ENCODE results near the gene COPS3.
A peak's percentile ranks its signal among the peaks of the same experiment; 100 is the strongest.
"Not testable (repeated sequence)": the region's sequence is repeated elsewhere in the genome, so short reads cannot be mapped to it uniquely, and the experiment has no call there.

The COPS3 gene

DNA sequence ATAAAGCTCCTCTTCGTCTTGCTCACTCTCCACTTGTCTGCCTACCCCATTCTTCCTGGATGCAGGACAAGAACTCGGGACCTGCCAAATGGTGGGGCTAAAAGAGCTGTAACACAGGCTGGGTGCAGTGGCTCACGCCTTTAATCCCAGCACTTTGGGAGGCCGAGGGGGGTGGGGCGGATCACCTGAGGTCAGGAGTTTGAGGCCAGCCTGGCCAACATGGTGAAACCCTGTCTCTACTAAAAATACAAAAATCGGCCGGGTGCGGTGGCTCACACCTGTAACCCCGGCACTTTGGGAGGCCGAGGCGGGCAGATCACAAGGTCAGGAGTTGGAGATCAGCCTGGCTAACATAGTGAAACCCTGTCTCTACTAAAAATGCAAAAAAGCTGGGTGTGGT is 20.6 kb upstream of the COPS3 start:
- not testable (repeated sequence) for DNase-seq (ENCODE audit: low spot score)

DNA sequence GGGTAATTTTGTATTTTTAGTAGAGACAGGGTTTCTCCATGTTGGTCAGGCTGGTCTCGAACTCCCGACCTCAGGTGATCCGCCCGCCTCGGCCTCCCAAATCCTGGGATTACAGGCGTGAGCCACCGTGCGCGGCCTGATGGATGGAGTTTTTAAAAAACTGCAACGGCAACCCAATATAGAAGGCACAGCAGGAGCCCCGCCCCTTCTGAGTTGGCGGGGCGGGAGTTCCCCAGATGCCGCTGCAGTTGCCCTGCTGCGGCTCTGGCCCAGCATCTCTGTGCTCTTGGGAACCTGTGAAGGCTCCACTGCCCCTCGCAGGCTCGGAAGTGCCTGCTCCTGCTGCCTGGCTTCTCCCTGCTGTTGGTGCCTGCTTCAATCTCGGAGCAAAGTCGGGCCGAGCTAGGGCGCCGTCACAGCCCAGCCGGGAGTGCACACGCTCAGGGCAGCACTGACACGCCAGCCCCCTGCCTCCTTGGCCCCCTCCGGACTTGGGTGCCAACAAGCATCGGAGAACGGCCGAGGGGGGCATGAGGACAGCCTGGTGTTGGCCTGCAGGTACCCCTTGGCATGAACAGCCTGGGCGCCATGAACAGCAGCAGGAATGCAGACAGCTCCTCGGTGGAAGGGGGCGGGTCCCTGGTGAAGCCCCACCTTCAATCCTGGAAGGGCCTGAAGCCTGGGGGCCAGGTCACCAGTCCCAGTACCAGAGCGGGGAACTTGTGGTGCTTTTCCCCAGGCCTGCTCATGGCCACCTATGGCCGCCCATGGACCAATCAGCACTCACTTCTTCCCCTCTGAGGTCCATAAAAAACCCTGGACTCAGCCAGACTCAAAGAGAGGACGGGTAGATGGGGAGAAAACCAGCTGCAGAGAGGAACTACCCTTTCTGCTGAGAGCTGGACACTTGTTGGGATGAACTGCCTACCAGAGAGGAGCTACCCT is 19.9 kb upstream of the COPS3 start:
- peak; percentile 82 for DNase-seq (ENCODE audit: low spot score)

DNA sequence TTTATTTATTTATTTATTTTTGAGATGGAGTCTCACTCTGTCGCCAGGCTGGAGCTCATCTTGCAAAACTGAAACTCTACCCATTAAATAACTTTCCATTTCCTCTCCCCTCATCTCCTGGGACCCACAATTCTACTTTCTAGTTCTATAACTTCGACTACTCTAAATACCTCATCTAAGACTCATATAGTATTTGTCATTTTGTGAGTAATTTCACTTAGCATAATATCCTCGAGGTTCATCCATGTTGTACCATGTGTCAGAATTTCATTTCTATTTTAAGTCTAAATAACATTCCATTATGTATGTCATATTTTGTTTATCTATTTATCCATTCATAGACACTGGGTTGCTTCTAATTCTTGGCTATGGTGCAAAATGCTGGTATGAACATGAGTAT is 17.1 kb upstream of the COPS3 start:
- DNase-seq (ENCODE audit: low spot score): no peak

DNA sequence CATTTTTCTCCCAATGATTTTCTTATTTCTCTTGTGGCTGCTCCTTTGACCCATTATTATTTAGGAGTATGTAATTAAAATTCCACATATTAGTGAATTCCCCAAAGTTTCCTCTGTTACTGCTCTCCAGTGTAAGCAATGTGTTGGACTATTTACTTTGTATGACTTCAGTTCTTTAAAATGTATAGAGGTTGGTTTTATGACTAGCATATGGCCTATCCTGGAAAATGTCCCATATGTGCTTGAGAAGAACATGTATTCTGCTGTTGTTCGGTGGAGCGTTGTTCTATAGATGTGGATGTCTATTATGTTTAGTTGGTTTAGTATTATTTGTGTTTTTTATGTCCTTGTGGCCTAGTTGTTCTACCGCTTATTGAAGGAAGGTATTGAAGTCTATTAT is 16.2 kb upstream of the COPS3 start:
- no peak for DNase-seq (ENCODE audit: low spot score)

DNA sequence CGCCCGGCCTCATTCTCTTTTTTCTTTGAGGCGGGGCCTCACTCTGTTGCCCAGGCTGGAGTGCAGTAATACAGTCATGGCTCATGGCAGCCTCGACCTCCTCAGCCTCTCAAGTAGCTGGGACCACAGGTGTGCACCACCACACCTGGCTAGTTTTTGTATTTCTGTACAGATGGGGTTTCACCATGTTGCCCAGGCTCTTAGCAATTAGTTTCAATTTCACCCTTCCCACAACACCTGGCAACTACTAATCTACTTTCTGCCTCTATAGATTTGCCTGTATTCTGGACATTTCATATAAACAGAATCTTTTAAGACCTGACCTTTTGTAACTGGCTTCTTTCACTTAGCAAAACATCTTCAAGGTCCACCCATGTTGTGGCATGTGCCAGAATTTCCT is 14.1 kb upstream of the COPS3 start:
- DNase-seq (ENCODE audit: low spot score): no peak

DNA sequence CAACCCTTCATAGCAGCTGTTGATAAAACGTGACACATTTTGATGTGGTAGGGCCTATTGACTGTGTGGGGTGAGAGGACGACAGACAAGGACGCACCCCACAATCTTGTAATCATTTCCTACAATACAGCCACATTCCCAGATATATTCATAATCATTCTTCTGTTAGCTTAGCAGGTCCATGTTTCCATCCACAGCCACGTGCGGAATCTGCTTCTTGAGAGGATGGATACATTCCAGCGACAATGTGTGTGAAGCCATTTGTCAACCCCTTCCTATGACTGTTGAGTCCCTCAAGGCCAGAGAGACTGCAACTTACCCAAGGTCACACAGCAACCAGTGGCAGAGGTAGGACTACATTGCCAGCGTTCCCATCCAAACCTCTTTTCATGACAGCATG is 8.7 kb upstream of the COPS3 start:
- no peak for DNase-seq (ENCODE audit: low spot score)

DNA sequence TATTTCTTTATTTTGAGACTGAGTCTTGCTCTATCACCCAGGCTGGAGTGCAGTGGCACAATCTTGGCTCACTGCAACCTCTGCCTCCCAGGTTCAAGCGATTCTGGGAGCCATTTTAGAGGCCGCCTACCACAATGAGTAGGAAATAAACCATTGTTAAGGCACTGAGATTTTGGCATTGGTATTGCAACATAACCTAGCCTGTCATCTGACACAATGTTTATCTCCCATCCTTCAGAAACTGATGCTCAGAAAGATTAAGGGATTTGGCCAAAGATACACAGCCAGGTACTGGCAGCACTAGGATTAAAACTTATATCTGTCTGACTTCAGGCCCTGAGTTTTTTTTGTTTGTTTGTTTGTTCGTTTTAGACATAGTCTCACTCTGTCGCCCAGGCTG is 8.0 kb upstream of the COPS3 start:
- no peak for DNase-seq (ENCODE audit: low spot score)

DNA sequence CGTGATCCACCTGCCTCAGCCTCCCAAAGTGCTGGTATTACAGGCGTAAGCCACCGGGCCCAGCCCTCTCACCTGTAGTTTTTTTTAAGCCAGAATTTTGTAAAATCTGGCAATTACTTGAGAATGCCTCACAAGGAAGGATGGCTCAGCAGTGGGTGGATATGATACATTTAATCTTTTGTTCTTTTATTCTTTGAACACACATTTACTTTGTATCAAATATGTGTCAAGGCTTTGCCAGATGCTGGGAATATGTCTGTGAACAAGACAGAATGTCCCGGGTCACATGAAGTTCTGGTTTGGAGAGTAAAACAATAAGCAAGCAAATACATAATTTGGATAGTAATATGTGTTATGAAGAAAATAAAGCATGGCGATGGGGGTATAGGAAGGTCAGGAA is 4.9 kb upstream of the COPS3 start:
- no peak for DNase-seq (ENCODE audit: low spot score)

DNA sequence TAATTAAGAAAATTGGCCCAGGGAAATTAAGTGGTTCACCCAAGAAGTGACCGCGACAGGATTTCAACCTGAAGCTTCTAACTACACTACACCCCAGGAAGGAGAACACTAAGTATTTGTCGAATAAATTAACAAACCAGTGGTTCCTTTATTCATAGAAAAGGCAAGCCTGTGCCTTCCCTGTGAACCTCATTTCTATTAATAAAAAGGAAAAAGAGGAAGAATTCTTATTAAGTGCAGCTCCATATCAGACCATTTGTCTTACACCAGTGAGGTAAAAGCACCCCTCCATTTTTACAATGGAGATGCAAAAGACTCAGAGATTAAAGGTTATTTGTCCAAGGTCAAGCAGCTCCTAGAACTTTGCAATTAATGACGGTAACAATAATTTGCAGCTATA is 1.7 kb downstream of the COPS3 start:
- DNase-seq (ENCODE audit: low spot score): no peak

DNA sequence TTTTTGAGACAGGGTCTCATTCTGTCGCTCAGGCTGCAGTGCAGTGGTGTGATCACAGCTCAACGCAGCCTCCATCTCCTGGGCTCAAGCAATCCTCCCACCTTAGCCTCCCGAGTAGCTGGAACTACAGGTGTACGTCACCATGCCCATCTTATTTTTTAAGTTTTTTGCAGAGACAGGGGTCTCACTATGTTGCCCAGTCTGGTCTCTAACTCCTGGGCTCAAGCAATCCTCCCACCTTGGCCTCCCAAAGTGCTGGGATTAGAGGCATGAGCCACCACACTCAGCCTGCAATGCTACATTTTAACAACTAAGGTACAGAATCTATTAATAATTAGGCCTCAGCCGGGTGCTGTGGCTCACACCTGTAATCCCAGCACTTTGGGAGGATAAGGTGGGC is 3.6 kb downstream of the COPS3 start:
- DNase-seq (ENCODE audit: low spot score): not testable (repeated sequence)

DNA sequence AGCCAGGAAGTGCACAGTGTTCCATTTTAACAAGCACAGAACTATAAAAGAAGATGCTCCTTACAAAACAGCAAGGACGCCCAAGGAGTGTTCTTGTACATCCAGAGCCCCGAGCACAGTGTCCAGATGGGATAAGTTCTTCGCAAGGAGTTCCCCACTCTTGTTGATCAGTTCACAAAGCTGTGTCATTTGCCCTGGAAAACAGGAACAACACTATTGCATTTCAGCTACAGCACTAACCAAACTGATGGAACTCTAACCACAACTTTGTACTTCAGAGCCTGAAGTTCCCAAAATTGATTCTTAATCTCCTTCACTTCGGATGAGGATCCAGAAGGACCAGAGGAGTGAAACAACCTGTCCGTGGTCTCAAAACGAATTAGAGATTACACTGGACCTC is 5.1 kb downstream of the COPS3 start:
- no peak for DNase-seq (ENCODE audit: low spot score)

DNA sequence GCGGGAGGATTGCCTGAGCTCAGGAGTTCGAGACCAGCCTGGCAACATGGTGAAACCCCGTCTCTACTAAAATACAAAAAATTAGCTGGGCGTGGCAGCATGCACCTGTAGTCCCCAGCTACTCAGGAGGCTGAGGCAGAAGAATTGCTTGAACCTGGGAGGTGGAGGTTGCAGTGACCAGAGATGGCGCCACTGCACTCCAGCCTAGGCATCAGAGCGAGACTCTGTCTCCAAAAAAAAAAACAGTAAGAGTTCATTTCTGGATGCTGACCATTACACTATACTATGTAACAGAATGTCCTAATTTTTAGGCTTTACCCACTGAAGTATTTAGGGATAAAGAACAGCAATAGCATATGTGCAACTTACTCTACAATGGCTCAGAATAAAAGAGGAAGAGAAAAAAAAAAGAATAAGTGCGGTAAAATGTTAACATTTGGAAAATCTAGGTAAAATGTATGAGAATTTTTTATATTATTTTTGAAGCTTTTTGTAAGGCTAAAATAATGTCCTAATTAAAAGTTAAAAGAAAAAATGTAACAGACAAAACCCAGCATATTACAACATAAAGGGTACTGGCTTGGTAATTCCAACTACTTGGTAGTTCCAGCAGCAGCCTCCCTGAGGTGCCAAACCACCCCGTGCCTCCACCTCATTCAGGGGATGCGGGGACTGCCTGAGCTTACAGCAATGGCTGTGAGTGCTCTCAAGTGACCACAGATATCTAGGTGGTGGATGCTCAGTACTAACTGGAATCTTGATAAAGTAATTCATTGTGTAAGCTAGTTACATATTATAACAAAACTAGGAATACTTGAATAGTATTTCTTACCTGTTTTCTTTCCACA is 10.9 kb downstream of the COPS3 start:
- no peak for DNase-seq (ENCODE audit: low spot score)

DNA sequence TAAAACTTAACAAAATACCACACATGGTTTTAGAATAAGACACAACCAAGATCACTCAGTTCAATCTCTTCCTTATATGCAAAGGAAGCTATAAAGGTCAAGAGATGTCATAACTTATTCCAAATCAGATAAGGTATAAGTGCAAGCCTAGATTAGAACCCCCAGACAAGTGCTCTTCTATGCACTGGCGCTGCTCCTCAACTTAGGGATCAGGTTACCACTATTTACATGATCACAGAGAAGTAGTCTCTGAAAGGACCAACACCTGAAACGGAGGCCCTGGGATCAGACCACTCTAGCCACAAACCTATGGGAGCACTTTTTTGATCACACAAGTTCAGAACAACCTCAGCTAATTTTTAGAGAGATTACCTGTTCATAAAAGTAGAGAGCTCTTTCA is 16.6 kb downstream of the COPS3 start:
- DNase-seq (ENCODE audit: low spot score): peak; percentile 13

DNA sequence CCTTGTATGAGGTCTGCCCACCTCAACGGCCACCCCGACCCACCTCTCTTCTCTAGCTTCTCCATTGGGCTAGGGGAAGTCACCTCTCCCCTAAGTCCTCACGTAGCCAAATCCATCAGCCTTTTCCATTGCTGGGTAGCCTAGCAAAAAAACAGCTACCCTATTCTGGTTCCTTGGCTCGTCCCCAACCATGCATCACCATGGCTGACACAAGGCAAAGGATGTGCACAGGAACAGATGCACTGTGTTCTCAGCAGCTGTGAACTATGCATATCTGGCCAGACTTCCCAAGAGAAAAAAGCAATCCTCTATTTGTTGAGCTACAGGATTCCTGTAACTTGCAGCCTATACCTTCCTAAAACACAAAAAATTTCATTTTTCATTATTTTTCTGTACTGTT is 22.0 kb downstream of the COPS3 start:
- no peak for DNase-seq (ENCODE audit: low spot score)

DNA sequence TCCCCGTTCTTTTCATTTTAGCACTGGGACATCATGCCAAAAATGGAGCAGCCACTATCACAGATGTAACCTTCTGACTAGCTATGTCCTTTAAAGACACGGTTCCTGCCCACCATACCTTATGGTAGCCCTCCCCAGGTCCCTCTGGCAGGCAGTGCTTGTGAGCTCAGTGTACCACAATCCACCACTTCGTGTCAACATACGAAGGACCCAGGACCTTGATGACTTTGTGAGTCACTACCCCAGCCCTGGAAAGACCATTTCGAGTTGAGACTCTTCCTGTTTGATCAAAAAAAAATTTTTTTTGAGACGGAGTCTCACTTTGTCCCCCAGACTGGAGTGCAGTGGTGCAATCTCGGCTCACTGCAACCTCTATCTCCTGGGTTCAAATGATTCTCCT is 23.0 kb downstream of the COPS3 start:
- DNase-seq (ENCODE audit: low spot score): no peak

DNA sequence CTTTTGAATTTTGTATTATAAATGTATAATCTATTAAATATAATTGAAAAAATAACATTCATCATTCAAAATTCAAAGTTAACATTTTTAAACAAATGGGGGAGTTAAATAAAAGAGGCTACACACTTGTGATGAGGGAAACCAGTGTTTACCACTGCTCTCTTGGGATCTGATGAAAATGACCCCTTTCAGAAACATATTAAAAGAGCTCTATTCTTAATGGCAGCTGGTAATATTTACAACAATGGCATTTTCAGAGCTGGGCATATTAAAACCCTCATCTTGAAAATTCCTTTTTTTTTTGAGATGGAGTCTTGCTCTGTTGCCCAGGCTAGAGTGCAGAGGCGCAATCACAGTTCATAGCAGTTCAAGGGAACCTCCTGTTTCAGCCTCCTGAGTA is 24.7 kb downstream of the COPS3 start:
- no peak for DNase-seq (ENCODE audit: low spot score)

DNA sequence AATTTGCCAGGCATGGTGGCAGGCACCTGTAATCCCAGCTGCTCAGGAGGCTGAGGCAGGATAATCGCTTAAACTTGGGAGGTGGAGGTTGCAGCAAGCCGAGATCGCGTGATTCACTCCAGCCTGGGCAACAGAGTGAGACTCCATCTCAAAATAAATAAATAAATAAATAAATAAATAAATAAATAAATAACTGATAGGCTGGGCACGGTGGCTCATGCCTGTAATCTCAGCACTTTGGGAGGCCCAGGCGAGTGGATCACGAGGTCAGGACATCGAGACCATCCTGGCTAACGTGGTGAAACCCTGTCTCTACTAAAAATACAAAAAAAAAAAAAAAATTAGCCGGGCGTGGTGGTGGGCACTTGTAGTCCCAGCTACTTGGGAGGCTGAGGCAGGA is 25.4 kb downstream of the COPS3 start:
- DNase-seq (ENCODE audit: low spot score): not testable (repeated sequence)

DNA sequence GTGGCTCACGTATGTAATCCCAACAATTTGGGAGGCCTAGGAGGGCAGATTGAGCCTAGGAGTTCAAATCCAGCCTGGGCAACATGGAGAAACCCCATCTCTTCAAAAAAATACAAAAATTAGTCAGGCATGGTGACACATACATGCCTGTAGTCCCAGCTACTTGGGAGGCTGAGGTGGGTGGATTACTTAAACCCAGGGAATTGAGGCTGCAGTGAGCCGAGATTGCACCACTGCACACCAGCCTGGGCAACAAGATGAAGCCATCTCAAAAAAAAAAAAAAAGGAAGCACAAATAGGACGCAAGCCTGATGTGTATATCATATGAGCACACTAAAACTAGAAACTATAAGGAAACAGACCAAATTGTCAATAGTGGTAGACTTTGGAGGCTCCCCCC is 27.0 kb downstream of the COPS3 start:
- no peak for DNase-seq (ENCODE audit: low spot score)

DNA sequence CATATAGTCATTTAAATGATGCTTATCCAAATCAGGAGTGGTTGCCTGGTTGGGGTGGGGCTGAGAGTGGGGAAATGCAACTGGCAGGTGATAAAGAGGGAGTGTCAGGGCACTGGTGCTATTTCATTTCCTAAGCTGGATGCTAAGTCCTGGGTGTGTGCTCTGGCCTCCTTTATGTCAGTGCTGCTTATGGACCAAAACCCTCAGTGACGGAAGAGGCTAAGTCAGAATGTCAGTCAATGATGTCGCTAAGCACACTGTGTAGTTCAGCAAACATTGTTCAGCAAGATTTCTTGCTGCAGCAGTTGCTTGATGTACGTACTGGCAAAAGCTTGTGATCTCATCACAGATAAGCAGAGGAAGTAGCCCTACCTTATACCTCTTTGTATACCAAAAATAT is 27.6 kb downstream of the COPS3 start:
- no peak for DNase-seq (ENCODE audit: low spot score)

DNA sequence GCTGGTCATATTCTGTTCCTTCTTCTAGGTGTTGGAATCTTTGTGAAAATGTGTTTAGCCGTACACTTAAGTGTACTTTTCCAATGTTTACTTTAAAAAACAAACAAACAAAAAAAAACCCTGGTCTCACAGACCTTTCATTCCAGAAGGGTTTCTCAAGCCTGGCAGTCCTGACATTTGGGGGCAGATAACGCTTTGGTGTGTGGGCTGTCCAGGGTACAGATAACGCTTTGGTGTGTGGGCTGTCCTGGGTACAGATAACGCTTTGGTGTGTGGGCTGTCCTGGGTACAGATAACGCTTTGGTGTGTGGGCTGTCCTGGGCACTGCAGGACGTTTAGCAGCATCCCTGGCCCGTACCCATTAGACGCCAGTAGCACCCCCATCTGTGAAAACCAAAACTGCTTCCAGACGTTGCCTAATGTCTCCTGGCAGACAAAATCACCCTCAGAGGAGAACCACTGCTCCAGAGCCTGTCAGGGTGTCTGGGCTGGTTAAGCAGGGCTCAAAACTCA is 28.8 kb downstream of the COPS3 start:
- DNase-seq (ENCODE audit: low spot score): no peak

DNA sequence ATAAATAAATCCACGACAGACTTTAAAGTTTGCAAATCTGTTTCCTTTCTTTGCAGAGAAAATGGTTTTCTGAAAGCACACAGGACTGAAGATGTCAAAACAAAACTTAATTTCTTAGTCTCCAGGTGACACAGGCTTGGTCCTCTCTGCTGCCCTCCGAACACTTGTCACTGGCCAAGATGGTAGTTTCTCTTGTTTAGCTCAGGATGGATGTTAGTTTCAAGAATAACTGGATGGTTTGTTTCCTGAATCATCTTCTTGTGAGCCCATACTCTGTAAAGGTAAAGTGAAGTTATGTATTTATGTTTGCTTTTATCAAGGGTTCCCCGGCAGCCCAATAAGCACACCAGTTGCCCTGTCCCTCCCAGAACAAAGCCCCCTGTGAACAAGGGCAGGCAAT is 34.2 kb downstream of the COPS3 start:
- no peak for DNase-seq (ENCODE audit: low spot score)

DNA sequence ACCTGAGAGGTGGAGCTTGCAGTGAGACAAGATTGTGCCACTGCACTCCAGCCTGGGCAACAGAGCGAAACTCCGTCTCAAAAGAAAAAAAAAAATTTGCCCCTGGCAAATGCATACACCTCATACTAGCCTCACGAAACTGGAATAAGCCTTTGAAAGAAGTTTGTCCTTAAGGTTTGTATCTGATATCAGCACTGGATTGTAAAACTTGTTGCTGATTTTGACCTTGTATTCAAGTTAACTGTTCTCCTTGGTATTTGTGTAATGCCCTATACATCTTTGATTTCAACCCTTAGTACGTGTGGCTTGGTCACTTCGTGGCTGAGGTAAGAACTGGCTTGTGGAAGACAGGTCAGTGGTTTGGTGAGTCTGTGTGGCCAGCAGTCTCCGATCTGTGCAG is 37.9 kb downstream of the COPS3 start:
- DNase-seq (ENCODE audit: low spot score): no peak

DNA sequence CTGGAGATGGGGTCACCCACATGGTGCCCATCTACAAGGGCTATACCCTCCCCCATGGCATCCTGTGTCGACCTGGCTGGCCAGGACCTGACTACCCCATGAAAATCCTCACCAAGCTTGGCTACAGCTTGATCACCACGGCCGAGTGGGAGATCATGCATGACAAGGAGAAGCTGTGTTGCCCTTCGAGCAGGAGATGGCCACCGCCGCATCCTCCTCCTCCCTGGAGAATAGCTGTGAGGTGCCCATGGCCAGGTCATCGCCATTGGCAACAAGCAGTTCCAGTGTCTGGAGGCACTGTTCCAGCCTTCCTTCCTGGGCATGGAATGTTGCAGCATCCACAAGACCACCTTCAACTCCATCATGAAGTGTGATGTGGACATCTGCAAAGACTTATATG is 38.8 kb downstream of the COPS3 start:
- no peak for DNase-seq (ENCODE audit: low spot score)

All from iPS-NIHi11 (cell line).